ENCODE data around the gene PDE8A.
"Not testable (repeated sequence)": the region's sequence is repeated elsewhere in the genome, so short reads cannot be mapped to it uniquely, and the experiment has no call there.

The PDE8A gene

DNA sequence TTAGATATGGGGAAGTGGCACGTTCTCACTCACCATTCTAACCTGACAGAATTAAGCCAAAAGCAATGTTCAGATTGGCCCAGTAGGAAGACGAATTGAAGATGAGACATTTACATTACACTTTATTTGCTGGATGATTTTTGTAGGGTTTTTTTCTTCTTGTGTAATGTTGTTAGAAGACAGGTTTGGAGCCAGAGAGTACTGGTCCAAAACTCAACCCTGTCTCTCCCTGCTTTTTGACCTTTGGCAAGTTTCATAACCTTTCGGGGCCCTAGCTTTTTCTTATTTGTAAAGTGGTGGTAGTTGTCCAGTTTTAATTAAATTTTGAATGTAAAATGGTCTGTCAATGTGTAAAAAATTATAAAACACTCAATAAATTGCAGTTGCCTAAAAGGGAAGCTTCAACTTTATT lies 29.5 kb downstream of the PDE8A start:
- no peak for DNase-seq (ENCODE audit: low read depth in 2 of 2)

DNA sequence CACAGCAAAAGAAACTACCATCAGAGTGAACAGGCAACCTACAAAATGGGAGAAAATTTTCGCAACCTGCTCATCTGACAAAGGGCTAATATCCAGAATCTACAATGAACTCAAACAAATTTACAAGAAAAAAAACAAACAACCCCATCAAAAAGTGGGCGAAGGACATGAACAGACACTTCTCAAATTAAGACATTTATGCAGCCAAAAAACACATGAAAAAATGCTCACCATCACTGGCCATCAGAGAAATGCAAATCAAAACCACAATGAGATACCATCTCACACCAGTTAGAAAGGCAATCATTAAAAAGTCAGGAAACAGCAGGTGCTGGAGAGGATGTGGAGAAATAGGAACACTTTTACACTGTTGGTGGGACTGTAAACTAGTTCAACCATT lies 30.1 kb downstream of the PDE8A start:
- not testable (repeated sequence) for DNase-seq (ENCODE audit: low read depth in 2 of 2)

DNA sequence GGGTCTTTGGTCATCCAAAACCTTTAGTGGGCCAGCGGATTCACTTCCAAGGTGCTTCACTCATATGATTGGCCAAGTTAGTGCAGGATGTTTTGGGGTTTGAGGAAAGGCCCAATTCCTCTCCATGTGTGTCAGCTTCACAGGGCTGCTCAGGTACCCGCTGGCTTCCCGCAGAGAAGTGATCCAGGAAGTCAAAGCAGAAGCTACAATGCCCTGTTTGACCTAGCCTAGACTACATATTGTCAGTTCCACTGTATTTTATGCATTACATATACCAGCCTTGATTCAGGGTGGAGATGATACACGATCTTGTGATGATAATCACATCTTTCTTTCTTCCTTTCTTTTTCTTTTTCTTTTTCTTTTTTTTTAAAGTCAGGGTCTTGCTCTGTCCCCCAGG lies 32.1 kb downstream of the PDE8A start:
- DNase-seq (ENCODE audit: low read depth in 2 of 2) = no peak

DNA sequence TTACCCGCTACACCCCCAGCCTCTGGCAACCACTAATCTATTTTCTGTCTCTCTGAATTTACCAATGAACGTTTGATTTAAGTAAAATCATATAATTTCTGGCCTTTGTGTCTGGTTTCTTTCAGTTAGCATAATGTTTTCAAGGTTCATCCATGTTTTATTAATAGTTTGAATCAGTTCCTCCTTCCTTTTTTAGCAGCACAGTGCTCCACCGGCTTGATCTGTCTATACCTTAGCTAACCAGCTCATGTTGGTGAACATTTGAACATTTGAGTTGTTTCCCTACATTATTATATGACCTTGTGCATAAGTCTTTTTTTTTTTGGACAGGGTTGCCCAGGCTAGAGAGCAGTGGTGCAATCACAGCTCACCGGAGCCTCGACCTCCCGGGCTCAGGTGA lies 33.3 kb downstream of the PDE8A start:
- no peak for DNase-seq (ENCODE audit: low read depth in 2 of 2)

DNA sequence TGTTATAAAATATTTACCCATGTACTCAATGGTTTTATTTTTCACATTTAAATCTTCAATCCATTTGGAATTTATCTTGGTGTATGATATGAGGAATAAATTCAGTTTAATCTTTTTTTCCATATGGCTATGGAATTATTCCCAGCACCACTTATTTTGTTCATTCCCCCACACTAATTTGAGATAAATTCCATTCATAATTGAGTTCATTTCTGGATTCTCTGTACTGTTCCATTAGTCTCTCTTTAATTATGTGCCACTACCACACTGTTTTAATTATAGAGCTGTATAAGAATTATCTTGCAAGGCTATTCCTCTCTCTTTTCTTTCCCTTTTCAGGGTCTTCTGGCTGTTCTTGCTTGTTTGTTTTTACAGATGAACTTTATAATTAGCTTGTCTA lies 34.6 kb downstream of the PDE8A start:
- DNase-seq (ENCODE audit: low read depth in 2 of 2) = no peak

DNA sequence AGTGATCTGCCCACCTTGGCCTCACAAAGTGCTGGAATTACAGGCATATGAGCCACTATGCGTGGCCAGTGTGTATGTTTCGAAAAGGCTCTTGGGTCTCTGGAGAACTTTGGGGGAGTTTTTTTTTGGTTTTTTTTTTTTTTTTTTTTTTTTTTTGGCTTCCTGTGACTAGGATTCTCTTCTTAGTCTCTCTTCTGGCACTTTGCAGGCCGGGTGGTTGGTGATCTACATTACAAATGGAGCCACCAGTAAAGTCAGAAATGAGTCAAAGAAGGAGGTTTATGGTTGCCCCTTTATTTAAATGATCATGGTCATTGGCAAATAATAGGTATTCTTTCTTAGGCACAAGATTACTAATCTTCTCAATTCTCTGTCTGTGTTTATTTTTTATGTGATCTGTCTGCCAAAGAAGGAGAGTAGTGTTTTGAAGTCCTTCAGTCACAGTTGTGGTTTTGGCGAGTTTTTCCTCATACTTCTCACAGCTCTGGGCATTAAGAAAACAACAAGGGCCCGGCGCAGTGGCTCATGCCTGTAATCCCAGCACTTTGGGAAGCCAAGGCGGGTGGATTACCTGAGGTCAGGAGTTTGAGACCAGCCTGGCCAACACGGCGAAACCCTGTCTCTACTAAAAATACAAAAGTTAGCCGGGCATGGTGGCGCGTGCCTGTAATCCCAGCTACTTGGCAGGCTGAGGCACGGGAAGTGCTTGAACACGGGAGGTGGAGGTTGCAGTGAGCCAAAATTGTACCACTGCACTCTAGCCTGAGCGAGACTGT lies 38.3 kb downstream of the PDE8A start:
- no peak for DNase-seq (ENCODE audit: low read depth in 2 of 2)

DNA sequence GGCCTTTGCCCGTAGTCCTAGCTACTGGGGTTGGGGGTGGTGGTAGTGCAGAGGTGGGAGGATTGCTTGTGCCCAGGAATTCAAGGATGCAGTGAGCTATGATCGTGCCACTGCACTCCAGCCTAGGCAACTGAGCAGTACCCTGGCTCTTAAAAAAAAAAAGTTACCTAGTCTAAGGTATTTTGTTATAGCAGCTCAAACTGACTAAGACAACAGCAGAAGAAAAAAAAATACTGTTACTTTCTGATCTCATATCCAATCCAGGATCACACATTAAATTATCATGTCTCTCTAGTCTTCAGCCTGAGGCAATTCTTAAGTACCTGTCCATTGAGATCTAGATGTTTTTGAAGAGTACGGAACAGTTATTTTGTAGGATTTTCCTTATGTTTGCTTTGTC lies 39.8 kb downstream of the PDE8A start:
- DNase-seq (ENCODE audit: low read depth in 2 of 2) = no peak

DNA sequence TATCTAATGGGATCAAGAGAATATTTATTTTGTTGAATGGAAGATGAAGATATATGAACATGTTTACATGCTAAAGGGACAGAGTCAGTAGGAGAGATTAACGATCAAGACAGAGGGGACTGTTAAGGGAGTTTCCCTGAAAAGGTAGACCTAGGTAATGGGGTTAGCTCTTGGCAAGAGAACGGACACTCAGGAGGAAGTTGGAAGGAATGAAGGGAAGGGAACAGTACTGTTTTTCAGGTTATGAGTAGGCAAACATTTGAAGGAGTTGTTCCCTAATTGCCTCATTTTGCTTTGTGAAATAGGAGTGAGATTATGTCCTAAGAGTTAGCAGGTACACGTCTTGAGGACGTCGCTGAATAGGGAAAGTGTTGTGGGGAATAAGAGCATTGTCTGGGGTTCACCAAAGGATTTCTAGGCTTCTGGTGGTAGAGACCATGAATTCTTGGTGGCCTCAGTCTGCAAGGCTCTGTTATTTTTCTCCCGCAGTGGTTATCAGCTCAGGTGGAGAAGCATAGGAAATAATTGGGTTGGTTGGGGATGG lies 41.3 kb downstream of the PDE8A start:
- no peak for DNase-seq (ENCODE audit: low read depth in 2 of 2)

DNA sequence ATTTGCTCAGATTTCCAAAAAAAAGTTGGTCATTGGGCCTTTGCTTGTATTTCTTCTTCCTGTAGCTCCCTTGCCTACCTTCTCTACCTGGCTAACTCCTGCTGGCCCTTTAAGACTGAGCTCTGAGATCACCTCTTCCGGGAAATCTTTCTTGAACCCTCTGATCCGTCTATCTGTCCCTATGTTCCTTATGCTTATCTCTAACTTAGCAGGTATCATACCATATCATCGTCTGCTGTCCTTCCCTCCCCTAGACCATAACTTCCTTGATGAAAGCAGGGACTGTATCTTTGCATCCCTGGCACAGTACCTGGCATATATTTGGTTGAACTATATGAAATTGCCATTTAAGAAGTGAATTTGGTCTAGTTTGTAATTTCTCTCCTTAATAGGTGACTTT lies 42.3 kb downstream of the PDE8A start:
- DNase-seq (ENCODE audit: low read depth in 2 of 2) = no peak

DNA sequence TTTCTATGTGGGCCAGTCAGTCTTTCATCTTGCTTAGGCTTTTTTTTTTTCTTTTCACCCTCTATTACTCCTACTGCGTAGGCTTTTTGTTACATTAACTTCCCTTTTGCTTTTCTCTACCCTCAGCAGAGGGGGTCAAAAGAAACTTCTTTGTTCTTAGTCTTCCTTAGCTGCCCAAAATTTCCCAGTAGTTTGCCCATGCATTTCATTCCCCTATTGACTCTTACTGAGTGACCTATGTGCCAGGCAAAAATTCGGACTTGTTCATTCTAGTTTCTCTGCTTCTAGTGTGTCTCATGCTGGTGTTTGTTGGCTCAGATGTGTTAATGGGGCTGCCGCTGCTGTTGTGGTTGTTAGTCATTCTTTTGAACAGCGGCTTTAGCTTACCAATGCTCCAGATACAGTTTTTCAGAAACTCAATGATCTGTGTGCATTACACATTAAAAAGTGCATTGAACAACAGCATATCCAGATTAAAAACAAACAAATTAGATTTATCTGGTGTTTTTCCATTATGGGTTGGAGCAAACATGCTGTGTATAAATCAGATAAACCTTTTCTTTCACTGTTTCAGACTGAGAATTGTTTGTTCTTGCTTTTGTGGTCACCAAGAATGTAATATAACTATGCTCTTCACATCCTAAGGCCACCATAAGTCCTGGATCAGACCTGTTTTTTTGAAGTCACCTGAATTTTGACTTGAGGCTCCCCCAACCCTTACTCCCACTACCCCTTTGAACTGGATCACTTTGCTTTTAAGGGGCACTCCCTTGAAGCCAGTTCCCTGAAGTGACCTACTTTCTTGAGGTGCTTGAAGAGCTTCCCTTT lies 43.1 kb downstream of the PDE8A start:
- no peak for DNase-seq (ENCODE audit: low read depth in 2 of 2)

DNA sequence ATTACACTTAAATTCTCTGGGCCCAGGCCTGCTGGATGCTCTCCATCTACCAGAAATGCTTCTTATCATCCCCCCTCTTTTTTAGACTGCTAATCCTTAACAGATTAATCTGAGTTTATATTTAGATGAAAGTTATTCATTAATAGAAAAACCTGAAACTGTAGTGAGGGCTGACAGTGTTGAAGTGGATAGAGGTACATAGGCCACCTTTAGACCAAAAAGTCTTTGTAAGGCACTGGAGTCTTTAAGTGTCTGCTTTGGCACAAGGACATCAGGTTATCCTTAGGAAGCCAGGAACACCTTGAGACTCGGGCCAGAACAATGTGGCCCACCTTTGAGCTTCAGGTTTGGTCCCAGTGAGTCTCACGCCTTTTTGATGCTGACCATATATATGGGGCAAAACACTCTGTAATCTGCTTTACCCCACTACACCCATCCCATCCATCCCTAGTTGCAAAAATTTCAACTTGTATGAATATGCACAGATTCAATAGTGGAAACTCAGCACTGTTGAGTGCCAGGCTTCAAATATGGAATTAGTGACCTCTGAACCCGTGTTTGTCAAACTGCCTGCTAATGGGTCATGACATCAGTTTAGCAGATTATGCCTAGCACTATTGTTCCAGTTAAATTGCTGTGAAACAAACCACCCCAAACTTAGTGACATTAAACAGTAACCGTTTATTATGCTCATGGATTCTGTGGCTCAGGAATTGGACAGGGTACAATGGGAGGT lies 44.0 kb downstream of the PDE8A start:
- DNase-seq (ENCODE audit: low read depth in 2 of 2) = no peak

DNA sequence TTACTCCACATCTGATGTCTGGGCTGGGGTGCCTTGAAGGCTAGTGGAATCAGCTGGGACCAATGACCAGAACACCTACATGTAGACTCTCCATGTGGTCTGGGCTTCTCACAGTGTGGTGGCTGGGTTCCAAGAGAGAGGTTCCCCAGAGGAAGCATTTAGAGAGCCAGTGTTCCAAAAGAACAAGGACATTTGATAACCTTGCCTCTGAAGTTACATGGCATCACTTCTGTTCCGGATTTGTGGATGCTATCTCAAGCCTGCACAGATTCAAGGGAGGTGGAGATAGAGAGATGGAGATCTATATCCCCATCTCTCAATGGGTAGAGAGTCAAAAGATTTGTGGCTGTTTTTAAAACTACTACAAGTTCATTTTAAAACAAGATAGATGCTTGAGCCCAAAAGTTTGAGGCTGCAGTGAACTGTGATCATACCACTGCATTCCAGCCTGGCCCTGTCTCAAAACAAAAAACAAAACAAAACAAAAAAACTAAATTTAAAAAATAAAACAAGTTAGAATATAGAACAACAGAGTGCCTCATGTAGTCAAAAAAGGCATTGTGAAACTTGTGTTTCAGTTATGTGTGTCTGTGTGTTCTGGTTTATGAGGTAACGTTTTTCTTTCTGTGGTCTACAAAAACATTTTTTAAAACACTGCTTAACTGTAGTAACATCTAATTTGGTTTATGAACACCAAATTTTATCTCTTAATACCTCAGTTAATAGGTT lies 44.8 kb downstream of the PDE8A start:
- DNase-seq (ENCODE audit: low read depth in 2 of 2) = no peak

DNA sequence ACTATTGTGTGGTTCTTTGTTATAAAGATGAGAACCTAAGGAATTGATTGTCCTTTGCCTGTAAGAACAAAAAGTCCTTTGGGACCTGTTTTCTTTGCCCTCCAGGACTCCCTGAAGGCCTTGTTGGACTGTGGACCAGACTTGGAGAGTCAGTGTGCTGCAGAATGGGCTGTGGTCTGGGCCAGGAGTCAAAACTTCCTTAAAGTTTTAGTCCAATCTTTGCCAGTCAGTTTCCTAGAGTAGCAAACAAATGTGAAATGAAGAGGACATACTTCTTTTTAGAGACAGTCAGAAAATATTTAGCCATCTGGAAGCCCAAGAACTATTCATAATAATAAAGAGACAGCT lies 45.4 kb downstream of the PDE8A start:
- DNase-seq (ENCODE audit: low read depth in 2 of 2) = no peak

DNA sequence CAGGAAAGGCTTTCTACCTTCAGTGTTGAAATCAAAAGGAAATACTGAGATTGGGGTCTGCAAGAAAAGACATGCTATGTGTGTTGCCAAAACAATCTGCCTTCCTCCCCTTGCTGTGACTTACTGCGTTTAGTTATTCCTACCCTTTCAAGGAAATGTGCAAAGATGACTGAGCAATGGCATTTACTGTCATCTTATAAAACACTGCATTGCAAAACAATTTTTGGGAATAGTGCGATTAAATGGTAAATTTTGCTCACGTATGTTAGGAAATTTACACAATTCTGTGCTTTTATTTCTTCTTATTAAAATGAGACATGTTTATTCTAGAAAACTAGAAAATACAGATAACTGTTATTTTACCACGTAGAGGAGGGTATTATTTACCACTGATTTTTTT lies 45.8 kb downstream of the PDE8A start:
- no peak for DNase-seq (ENCODE audit: low read depth in 2 of 2)

DNA sequence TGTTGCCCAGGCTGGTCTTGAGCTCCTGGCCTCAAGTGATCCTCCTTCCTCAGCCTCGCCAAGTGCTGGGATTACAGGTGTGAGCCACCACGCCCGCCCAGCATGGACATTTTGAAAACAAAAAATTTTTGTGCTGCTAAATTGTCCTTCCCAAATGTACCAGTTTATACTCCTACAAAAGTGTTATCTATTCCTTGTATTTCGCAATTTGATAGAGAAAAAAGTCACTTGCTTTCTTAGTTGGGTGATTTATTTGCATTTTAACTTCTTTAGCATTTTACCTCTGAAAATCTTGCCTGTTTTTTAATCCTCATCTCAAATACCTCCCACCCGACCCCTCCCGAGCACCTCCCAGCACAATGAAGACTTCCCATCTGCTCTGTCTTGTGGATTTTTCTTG lies 46.8 kb downstream of the PDE8A start:
- no peak for DNase-seq (ENCODE audit: low read depth in 2 of 2)

DNA sequence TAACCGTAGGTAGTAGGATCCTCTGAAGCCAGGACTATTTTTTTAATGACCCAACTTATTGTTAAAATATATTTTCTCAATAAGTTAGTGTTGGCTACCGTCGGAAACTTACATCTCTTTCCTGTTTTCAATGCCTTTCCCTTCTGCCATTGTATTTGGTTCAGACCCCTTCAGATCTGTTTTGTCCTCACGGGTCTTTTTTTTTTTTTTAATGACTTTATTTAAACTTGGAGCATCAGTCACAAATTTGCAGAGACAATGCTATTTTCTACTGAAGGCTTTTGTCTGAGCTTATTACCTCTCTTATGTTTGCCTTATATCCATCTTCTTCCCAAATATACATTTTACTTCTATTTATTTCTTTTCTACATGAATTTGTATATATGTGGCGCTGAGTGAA lies 47.6 kb downstream of the PDE8A start:
- DNase-seq (ENCODE audit: low read depth in 2 of 2) = no peak

DNA sequence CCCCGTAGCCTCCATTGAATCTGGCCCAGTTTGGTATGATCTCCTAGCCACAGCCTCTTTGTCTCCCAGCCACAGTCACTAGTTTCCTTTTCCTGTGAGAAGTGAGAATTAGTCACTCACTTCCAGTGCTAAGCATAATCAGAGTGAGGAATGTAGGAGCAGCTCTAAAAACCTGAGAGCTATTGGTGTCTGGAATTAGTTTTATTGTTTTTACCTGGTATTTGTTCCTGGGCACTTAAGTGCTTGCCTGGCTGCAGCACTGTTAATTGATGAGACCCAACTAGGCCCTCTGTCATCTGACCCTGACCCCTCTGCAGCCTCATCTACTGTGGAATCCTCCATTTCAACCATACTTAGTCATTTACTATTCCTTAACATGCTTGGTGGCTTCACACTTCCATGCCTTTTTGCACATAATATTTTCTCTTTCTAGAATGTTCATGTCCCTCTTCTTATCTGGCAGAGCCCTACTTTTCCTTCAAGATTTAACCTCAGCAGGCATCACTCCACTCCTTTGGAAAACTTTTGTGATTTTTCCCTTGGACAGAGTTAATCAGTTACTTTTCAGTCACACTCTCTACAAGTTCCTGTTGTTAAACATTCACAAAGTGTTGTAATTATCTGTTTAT lies 48.8 kb downstream of the PDE8A start:
- DNase-seq (ENCODE audit: low read depth in 2 of 2) = no peak

DNA sequence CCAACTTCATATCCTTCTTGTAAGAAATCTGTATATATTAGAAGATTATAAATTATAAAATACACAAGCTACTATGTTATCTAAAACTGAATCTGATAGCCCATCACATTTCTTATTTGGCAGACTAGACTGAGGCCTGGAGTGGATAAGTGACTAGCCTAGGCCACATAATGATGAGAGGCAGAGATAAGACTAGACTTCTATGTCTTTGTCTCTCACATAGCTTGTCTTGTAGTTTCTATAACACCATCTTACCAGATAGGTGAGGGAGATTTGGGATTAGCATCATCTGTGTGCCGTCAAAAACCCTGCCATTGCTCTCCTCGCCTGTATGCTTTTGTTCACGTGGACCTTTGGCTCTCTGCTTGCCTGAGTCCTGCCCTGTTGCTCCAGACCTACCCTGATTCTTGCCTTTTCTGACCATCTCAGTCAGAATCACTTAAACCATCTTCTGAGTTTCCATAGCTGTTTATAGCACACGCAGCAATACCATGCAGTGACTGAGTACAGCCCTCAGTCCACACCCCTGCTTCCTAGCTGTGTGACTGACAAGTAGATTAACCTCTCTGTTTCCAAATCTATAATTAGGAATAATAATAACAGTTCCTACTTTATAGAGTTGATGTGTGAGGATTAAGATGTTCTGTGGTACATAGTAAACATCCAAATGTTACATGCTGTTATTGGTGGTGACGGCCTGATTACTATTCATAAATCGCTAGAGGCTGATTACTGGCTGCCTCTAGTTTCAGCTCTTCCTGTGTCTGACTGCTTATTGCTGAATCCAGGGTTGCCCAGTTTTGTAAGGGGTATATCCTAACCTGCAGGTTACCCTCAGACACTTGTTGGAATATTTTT lies 49.7 kb downstream of the PDE8A start:
- no peak for DNase-seq (ENCODE audit: low read depth in 2 of 2)

DNA sequence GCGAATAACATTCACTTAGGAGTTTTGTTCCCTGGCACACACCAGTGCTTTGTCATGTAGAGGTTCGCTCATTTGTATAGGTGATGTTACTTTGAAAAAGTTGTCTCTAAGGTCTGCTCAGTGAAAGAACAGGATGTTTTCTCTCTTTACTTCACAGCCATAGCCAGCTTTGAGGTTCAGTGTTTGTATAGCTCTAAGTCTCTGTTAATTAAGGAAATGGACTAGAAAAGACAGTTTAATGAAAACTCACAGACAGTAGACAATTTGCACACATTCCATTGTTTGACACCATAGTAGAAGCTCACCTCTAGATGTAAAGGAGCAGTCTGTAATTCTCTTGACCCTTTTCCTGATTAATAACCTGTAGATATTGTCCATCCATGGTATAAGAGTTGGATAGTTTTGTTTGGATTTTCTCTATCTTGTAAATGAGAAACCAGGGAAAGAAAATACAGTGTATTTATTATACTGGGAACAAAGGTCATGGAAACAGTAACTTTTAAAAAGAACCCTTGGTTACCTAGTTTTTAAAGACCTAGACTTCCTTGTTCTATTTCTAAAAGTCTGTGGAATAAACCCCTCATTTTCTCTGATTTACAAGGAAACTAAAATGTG lies 50.4 kb downstream of the PDE8A start:
- no peak for DNase-seq (ENCODE audit: low read depth in 2 of 2)

DNA sequence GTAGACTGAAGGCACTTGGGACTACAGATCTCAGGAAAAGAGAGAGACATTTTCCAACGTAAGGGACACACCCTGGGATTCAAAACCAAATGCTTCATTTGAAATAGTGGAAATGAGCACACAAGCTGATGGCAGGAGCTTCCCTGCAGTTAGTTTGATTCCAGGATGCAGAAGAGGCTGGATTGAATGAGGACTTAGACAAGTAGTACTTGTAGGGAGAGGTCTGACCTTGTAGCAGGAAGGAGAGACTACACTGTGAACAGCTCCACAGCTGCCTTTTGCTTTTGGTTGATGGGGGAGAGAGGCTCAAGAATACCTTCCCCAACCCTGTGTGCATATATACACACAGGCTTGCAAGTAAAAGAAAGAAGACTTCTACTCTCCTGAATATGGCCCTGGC lies 51.5 kb downstream of the PDE8A start:
- DNase-seq (ENCODE audit: low read depth in 2 of 2) = no peak

Measured in stimulated activated CD4-positive, alpha-beta T cell treated with anti-CD3 and anti-CD28 coated beads, Interleukin-1b, Interleukin-23, amount 100 ng/mL, for 1 hour (primary cell).